ENCODE measurements around the gene S100A10. TPM values are rescaled to one million over a fixed set of nuclear protein-coding genes. Genes with fewer than 3 reads are reported as not detected.

Gene S100A10
- total and polyA plus RNA-seq, 8 donors: 6.4 to 830 (median 165) TPM

DNA sequence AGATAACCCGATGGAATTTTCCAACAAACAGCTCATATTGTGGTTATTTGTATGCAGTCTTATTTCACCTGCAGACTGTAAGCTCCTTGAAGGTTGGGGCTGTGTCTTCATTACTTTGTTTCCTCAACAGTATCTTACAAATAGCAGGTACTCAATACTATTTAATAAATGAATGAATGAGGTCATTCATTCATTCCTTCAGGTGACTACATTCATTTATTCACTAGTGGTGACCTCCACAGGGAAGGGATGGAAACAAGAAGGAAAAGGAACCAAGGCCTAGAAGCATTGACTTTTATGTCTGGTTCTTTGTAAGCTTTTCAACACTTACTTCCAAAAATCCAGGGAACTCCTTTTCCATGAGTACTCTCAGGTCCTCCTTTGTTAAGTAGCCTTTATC, 7.9 kb downstream of the S100A10 start:
- peaks cover 29 to 79% (median 46%) of the 10 kb centered on the region in 4 donors for H3K4me1 ChIP-seq

DNA sequence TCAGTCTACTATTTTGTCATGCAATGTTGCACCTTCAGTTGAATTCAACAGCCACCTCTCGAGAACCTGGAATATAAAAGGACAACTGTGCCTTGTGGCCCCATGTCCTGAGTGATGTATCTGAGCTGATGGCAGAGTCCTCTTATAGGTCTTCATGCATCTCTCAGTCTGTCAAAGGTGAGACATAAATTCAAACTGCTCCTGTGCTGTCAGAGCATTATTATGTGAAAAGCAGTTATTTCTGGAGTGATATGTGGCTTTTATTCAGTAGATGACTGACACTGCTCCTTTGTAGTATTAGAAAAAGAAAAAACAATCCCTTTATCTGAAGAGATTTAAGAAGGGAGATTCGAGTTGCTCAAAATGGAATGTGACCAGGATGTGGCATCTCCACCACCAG, 8.4 kb downstream of the S100A10 start:
- no peak for DNase-seq
- TF ChIP-seq POLR2AphosphoS5 (IDR thresholded peaks at IDR 0.05) (no peak), POLR2A (IDR thresholded peaks at IDR 0.05) (no peak), EP300 (IDR thresholded peaks at IDR 0.05) (no peak)
- TF ChIP-seq, protein P1, sequence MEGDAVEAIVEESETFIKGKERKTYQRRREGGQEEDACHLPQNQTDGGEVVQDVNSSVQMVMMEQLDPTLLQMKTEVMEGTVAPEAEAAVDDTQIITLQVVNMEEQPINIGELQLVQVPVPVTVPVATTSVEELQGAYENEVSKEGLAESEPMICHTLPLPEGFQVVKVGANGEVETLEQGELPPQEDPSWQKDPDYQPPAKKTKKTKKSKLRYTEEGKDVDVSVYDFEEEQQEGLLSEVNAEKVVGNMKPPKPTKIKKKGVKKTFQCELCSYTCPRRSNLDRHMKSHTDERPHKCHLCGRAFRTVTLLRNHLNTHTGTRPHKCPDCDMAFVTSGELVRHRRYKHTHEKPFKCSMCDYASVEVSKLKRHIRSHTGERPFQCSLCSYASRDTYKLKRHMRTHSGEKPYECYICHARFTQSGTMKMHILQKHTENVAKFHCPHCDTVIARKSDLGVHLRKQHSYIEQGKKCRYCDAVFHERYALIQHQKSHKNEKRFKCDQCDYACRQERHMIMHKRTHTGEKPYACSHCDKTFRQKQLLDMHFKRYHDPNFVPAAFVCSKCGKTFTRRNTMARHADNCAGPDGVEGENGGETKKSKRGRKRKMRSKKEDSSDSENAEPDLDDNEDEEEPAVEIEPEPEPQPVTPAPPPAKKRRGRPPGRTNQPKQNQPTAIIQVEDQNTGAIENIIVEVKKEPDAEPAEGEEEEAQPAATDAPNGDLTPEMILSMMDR (IDR thresholded peaks at IDR 0.05): no peak
- Histone ChIP-seq H3K9me3 (no peaks in the 10 kb centered on the region), H3K36me3 (peaks cover 22 to 65% (median 56%) of the 10 kb centered on the region in 4 donors), H3K27me3 (no peaks in the 10 kb centered on the region), H3K27ac (peak overlapping the region in 2 of 5 donors; percentile 2 to 16), H3K4me1 (peaks cover 24 to 78% (median 41%) of the 10 kb centered on the region in 4 donors), H3K4me3 (no peak overlapping the region)
- intact Hi-C loops (cut with DNase I; ENCODE audit: low total_unique reads): no loop called here
- WGBS, 5 donors: 75 to 89% (median 82%) methylated on average over 2 of the region's 2 CpGs

More for the DNA sequence above, 7.9 kb downstream of the S100A10 start:
- WGBS, 5 donors: 78 to 100% (median 88%) methylated on average over 1 of the region's 1 CpG
- Histone ChIP-seq H3K27me3 (no peaks in the 10 kb centered on the region), H3K4me3 (no peak overlapping the region), H3K9me3 (no peaks in the 10 kb centered on the region), H3K36me3 (peaks cover 22 to 60% (median 53%) of the 10 kb centered on the region in 4 donors), H3K27ac (no peak overlapping the region)
- intact Hi-C loops (cut with DNase I; ENCODE audit: low total_unique reads): no loop called here
- DNase-seq: no peak
- TF ChIP-seq, protein P1 (IDR thresholded peaks at IDR 0.05): no peak
- no peak for TF ChIP-seq POLR2A (IDR thresholded peaks at IDR 0.05)
- TF ChIP-seq EP300 (IDR thresholded peaks at IDR 0.05): no peak

DNA sequence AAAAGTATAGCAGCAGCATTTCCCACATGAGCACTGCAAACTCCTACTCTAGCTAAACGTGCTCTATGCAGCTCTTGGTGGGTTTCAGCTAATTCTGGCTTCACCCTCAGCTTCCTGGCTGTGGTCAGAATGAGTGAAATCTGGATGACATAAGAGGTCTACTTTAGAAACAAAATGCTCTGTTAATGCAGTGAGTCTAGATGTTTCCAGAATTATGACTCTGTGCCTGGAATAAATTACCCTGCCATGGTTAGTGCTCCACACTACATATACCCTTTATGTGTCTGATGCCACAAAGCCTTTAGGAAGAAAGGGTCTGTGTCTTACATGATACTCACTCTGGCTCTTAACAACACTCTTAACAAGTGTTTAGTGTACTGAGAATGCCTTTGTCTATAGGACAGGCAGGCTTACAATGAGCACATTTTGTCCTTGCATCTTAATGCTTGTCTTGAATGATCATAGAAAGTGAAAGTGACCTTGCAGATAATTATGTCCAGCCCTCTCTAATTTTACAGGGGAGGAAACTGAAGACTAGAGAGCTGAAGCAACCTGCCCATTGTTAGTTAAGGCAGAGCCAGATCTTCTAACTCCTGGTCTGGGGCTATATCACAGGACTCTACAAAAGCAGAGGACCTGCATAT, 9.2 kb downstream of the S100A10 start:
- intact Hi-C loops (cut with DNase I; ENCODE audit: low total_unique reads): no loop called here
- DNase-seq: no peak
- TF ChIP-seq POLR2AphosphoS5 (IDR thresholded peaks at IDR 0.05) (no peak), EP300 (IDR thresholded peaks at IDR 0.05) (no peak), POLR2A (IDR thresholded peaks at IDR 0.05) (no peak)
- TF ChIP-seq, protein P1 (IDR thresholded peaks at IDR 0.05): no peak
- Histone ChIP-seq H3K36me3 (peaks cover 22 to 65% (median 56%) of the 10 kb centered on the region in 4 donors), H3K4me3 (no peak overlapping the region), H3K9me3 (no peaks in the 10 kb centered on the region), H3K27ac (peak overlapping the region in 1 of 5 donors; percentile 16), H3K27me3 (no peaks in the 10 kb centered on the region), H3K4me1 (peaks cover 16 to 75% (median 33%) of the 10 kb centered on the region in 4 donors)
- WGBS, 5 donors: 55 to 73% (median 61%) methylated on average over 1 of the region's 1 CpG

DNA sequence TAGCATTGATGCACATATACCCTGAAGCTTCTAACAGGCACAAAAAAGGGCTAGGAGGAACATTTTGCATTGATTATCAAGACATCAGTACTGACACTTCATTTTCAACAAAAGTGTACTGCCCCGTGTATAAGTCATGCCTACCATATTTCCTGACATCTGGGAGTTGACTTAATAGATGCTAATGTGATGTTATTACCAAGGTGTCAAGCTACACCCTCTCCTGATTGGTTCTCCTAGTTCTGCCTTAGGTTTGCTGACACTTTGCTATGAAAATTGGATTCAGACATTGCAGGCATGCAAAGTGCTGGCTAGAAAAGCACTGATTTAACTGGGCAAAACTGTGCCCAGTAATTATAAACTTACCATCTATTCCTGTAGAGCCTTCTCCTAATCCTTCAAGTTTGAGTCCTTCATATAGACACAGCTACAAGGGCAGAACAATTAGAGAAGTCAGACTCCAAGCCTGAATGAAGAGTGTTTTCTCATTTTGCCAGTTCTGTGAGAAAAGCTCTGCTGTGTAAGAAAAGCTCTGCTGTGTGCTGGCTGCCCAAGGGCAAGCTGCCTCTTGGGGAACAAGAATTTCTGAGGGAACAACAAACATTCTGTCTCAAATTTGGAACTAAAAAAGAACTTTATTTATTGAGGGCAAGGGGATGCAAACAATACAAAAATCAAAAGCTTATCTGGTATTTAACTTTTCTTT, 11.2 kb downstream of the S100A10 start:
- H3K9me3 ChIP-seq: no peaks in the 10 kb centered on the region
- H3K4me1 ChIP-seq: peaks cover 5 to 55% (median 15%) of the 10 kb centered on the region in 4 donors
- no peak overlapping the region for H3K4me3 ChIP-seq
- intact Hi-C loops (cut with DNase I; ENCODE audit: low total_unique reads): no loop called here
- TF ChIP-seq POLR2A (IDR thresholded peaks at IDR 0.05) (no peak), EP300 (IDR thresholded peaks at IDR 0.05) (no peak), POLR2AphosphoS5 (IDR thresholded peaks at IDR 0.05) (no peak)
- TF ChIP-seq, protein P1 (IDR thresholded peaks at IDR 0.05): no peak
- DNase-seq: no peak
- WGBS, 5 donors: 24 to 55% (median 34%) methylated on average over 1 of the region's 1 CpG
- peak overlapping the region in 1 of 5 donors; percentile 34 for H3K27ac ChIP-seq
- H3K36me3 ChIP-seq: peaks cover 22 to 65% (median 56%) of the 10 kb centered on the region in 4 donors
- no peaks in the 10 kb centered on the region for H3K27me3 ChIP-seq
